BLaER1 (cell line): ENCODE data around the gene ARHGEF17.
A peak's percentile ranks its signal among the peaks of the same experiment; 100 is the strongest.
"Not testable (repeated sequence)": the region's sequence is repeated elsewhere in the genome, so short reads cannot be mapped to it uniquely, and the experiment has no call there.

ENCODE experiments used
- H3K27ac ChIP-seq: shearing (Covaris generic); formaldehyde crosslinking; 2 replicates; pipeline ENCODE4 v1.8.1; 2022
- H3K27me3 ChIP-seq: shearing (Covaris generic); formaldehyde crosslinking; 2 replicates; pipeline ENCODE4 v1.8.1; 2022
- H3K36me3 ChIP-seq: shearing (Covaris generic); formaldehyde crosslinking; 2 replicates; pipeline ENCODE4 v1.8.1; 2022
- H3K4me1 ChIP-seq: shearing (Covaris generic); formaldehyde crosslinking; 2 replicates; pipeline ENCODE4 v1.8.1; 2022
- H3K4me2 ChIP-seq: shearing (Covaris generic); formaldehyde crosslinking; 2 replicates; pipeline ENCODE4 v1.8.1; 2022
- H3K4me3 ChIP-seq: shearing (Covaris generic); formaldehyde crosslinking; 2 replicates; pipeline ENCODE4 v1.8.1; 2022
- H3K9ac ChIP-seq: shearing (Covaris generic); formaldehyde crosslinking; 2 replicates; pipeline ENCODE4 v1.8.1; 2022
- H3K9me3 ChIP-seq: shearing (Covaris generic); formaldehyde crosslinking; 2 replicates; pipeline ENCODE4 v1.8.1; 2022
- H4K20me1 ChIP-seq: shearing (Covaris generic); formaldehyde crosslinking; 2 replicates; pipeline ENCODE4 v1.8.1; 2022
- Cebpa-rat ChIP-seq: shearing (Covaris generic); IDR thresholded peaks from 2 replicates; pipeline ENCODE4 v1.8.1; 2022

ARHGEF17 gene

GRCh38 chr11:73273222-73273895 lies 34.7 kb upstream of the ARHGEF17 start:
- H3K4me1 ChIP-seq = peaks cover 60% of the 10 kb centered on the region
- no peaks in the 10 kb centered on the region for H3K27me3 ChIP-seq
- H3K36me3 ChIP-seq = no peaks in the 10 kb centered on the region
- TF ChIP-seq Cebpa-rat = no peak
- H3K27ac ChIP-seq = no peak overlapping the region; the same call in 1 of the 2 replicates
- H3K9me3 ChIP-seq = no peaks in the 10 kb centered on the region
- no peaks in the 10 kb centered on the region for H4K20me1 ChIP-seq
- H3K9ac ChIP-seq = peak overlapping the region; percentile 16; the same call in 1 of the 2 replicates
- H3K4me3 ChIP-seq = no peak overlapping the region
- peak overlapping the region; percentile 71 for H3K4me2 ChIP-seq

DNA sequence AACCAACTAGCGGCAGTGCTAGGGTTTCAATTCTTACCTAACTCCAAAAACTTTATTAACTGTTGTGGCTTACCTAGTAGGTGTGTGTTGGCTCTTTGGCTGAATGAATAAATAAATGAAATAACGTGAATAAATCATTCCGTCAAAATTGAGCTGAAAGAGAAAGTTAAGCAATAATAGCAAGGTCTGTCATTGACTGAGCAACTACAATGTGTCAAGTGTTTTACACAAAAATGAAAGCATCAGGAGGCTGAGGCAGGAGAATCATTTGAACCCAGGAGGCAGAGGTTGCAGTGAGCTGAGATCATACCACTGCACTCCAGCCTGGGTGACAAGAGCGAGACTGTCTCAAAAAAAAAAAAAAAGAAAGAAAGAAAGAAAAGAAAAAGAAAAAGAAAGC lies 33.9 kb upstream of the ARHGEF17 start:
- Histone ChIP-seq H3K4me2 (peak overlapping the region; percentile 71), H3K4me1 (peaks cover 52% of the 10 kb centered on the region), H3K9ac (peak overlapping the region; percentile 21; the same call in 1 of the 2 replicates)
- H3K4me3 ChIP-seq, H3K36me3 ChIP-seq, H3K27me3 ChIP-seq, H3K27ac ChIP-seq, H4K20me1 ChIP-seq, H3K9me3 ChIP-seq: not testable (repeated sequence)

DNA sequence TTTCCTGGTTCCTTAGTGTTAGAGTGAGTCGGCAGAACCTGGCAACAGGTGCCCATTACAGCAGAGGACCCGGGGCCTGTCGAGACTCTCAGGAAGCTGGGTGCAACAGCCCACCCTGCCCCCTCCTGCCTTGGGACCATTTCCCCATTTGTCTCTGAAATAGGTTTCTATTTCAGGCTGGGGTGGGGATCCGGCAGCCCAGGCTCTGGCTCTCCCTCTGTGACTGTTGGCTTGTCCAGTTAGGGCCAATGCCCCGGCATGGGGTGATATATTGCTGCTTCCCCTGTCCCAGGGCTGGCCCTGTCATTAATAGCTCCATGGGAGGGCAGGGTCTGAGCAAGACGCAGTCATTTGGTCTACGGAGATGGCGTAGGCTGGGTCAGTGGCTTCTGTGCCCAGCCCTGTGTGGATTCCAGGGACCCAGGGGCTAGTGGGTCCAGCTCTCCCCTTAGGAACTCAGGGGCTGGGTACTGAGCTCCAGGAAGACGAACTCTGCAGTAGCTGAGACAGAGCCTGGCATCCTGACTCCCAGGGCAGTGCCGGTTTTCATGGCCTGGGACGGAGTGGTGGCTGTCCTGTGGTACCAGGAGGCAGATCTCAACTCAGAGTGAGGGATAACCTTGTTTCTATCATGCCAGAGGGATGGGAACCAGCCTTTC lies 33.2 kb upstream of the ARHGEF17 start:
- Histone ChIP-seq H3K9ac (peak overlapping the region; percentile 21; the same call in 1 of the 2 replicates), H3K27ac (peak overlapping the region; percentile 66), H3K27me3 (no peaks in the 10 kb centered on the region), H4K20me1 (no peaks in the 10 kb centered on the region), H3K9me3 (no peaks in the 10 kb centered on the region), H3K4me3 (no peak overlapping the region), H3K36me3 (no peaks in the 10 kb centered on the region), H3K4me1 (peaks cover 46% of the 10 kb centered on the region), H3K4me2 (peak overlapping the region; percentile 71)
- no peak for TF ChIP-seq Cebpa-rat

GRCh38 chr11:73275381-73275750 lies 32.7 kb upstream of the ARHGEF17 start:
- Histone ChIP-seq H3K9ac (peak overlapping the region; percentile 21; the same call in 1 of the 2 replicates), H3K4me1 (peaks cover 46% of the 10 kb centered on the region), H3K27ac (0 out of 2 replicates have a peak overlapping the region, but pooled peaks have one; percentile 66)

GRCh38 chr11:73277467-73277866 lies 30.6 kb upstream of the ARHGEF17 start:
- Histone ChIP-seq H3K4me3 (no peak overlapping the region), H3K27me3 (no peaks in the 10 kb centered on the region), H3K27ac (no peak overlapping the region), H4K20me1 (peaks cover 5% of the 10 kb centered on the region; the same call in 1 of the 2 replicates), H3K36me3 (no peaks in the 10 kb centered on the region), H3K9me3 (no peaks in the 10 kb centered on the region), H3K4me1 (peaks cover 57% of the 10 kb centered on the region), H3K4me2 (no peak overlapping the region), H3K9ac (no peak overlapping the region)
- TF ChIP-seq Cebpa-rat = no peak

More at GRCh38 chr11:73275381-73275750, 32.7 kb upstream of the ARHGEF17 start:
- no peak overlapping the region for H3K4me3 ChIP-seq
- H3K27me3 ChIP-seq = no peaks in the 10 kb centered on the region
- H3K9me3 ChIP-seq = no peaks in the 10 kb centered on the region
- no peaks in the 10 kb centered on the region for H3K36me3 ChIP-seq
- no peak for TF ChIP-seq Cebpa-rat
- no peaks in the 10 kb centered on the region for H4K20me1 ChIP-seq
- H3K4me2 ChIP-seq = peak overlapping the region; percentile 71

- H3K27me3 ChIP-seq = no peaks in the 10 kb centered on the region
- no peak for TF ChIP-seq Cebpa-rat
- H3K4me1 ChIP-seq = peaks cover 51% of the 10 kb centered on the region
These were observed 27.4 kb upstream of the ARHGEF17 start for GRCh38 chr11:73280626-73281025.

DNA sequence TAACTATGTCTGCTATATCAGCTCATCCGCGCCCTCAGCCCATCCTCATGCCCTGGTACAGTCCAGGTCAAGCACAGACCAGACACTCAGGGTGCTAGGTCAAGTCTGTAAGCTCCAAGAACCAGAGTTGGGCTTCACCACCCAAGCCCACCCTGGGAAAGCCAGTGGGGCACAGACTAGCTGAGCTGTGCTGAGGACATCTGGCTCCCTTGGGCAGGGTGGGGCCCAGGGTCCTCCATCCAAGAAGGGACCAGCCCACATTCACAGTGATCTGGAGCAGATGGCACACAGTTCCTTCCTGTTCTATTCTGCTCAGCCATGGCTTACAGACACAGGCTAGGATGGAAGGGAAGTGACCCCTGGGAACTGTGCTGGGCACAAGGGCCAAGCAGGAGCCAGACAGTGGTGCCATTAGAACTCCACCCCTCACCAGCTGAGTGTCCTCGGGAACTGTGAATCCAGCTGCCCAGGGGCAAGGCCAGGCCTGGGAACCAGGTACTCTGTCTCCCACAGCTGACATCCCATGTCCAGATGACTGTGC lies 26.8 kb upstream of the ARHGEF17 start:
- Histone ChIP-seq H3K4me1 (peaks cover 58% of the 10 kb centered on the region), H3K9ac (no peak overlapping the region), H4K20me1 (peaks cover 5% of the 10 kb centered on the region; the same call in 1 of the 2 replicates), H3K36me3 (no peaks in the 10 kb centered on the region), H3K27ac (peak overlapping the region; percentile 42; the same call in 1 of the 2 replicates), H3K27me3 (no peaks in the 10 kb centered on the region), H3K4me2 (peak overlapping the region; percentile 83), H3K9me3 (no peaks in the 10 kb centered on the region), H3K4me3 (peak overlapping the region; percentile 4; the same call in 1 of the 2 replicates)
- no peak for TF ChIP-seq Cebpa-rat

More at GRCh38 chr11:73280626-73281025, 27.4 kb upstream of the ARHGEF17 start:
- H3K4me3 ChIP-seq = no peak overlapping the region
- H4K20me1 ChIP-seq = peaks cover 5% of the 10 kb centered on the region; the same call in 1 of the 2 replicates
- H3K27ac ChIP-seq = peak overlapping the region; percentile 42; the same call in 1 of the 2 replicates
- no peaks in the 10 kb centered on the region for H3K36me3 ChIP-seq
- H3K4me2 ChIP-seq = peak overlapping the region; percentile 83
- H3K9ac ChIP-seq = no peak overlapping the region
- no peaks in the 10 kb centered on the region for H3K9me3 ChIP-seq

DNA sequence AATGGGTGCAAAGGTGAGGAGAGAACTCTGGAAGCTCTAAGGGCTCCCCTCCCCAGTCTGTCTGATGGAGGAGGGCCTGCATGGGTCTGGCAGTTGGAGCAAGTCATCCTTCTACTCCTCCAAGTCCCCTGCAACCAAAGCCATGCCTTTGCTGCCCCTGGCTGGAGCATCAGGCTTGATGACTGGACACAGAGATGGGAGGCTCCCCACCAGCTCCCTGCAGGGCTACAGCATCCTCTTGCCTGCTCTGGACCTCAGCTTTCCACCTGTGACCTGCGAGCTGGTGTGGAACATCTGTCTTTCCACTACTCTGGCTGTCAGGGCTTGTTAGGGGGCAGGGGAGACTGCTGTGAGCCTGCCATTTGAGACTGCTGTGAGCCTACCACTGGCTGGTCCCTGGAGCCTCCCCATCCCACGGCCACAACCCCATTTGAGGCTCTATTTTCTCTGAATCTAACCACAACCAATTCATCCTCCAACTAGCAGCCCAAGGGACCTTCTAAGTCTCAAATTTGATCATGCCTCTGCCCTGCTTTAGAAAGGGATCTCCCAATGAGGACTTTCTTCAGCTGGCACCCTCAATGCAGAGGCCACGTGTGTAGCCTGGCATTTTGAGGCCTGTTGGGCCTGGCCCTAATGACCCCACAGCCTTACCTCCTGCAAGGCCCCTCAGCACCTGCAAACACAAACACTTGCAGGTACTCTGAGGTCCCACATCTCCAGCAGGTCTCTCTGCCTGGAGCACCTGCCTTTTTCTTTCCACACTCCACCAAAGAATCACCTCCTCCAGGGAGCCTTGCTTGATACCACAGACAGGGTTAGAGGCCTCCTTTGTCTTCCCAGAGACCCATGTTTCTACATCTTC lies 26.0 kb upstream of the ARHGEF17 start:
- Histone ChIP-seq H3K9ac (no peak overlapping the region; the same call in 1 of the 2 replicates), H3K36me3 (no peaks in the 10 kb centered on the region), H3K27me3 (no peaks in the 10 kb centered on the region), H3K4me1 (peaks cover 65% of the 10 kb centered on the region), H3K9me3 (no peaks in the 10 kb centered on the region), H4K20me1 (peaks cover 5% of the 10 kb centered on the region; the same call in 1 of the 2 replicates), H3K4me3 (0 out of 2 replicates have a peak overlapping the region, but pooled peaks have one; percentile 4), H3K4me2 (peak overlapping the region; percentile 83), H3K27ac (peak overlapping the region; percentile 42; the same call in 1 of the 2 replicates)
- TF ChIP-seq Cebpa-rat = no peak
